HG02571 (cell line): Measurements from ENCODE around the gene CALCB.

Experiments used
- ATAC-seq: cut with Tn5 transposase; IDR thresholded peaks from one replicate; pipeline ENCODE4 v1.9.1; 2021; ENCODE audit warnings: mild to moderate bottlenecking, moderate library complexity; ENCODE audit not compliant: unreplicated experiment

CALCB gene

DNA sequence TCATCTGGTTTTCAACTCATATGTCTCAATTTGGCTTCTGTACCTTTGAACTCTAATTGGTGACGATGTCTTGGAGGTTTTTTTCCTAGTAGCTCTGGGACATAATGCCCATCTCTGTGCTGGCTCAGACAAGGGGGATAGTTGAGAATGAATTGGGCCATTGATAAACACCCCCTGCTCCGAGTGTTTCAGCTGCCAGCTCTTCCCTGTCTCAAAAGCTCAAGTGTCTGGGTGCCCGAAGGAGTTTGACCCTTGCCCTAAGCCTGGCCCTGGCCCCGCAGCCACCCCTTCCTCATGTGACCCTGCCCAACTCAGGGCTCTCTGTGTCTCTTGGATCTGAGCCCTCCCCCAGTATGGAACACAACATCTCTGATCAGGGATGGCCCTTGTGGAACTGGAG, 44.4 kb downstream of the CALCB start:
- no peak for ATAC-seq

GRCh38 chr11:15118431-15118830, 45.0 kb downstream of the CALCB start:
- ATAC-seq, result no peak

- ATAC-seq, result no peak
Observed at GRCh38 chr11:15119352-15119751, 46.0 kb downstream of the CALCB start.

DNA sequence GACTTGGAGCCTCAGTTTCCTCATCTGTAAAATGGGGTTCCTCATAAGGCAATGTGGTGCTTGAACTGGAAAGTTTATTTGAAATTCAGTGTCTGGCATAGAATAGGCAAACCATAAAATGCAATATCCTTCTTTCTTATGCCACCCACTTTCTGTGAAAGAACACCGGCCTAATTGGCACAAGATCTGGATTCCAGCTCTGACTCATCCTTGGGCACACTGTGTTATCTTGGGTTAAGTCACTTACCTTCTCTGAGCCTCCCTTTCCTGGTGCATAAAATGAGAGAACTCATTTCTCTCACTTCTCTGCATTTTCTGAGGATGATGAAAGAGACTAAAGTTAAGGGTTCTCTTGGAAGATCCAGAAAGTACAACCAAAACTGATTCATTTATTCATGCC, 46.4 kb downstream of the CALCB start:
- ATAC-seq, result no peak

DNA sequence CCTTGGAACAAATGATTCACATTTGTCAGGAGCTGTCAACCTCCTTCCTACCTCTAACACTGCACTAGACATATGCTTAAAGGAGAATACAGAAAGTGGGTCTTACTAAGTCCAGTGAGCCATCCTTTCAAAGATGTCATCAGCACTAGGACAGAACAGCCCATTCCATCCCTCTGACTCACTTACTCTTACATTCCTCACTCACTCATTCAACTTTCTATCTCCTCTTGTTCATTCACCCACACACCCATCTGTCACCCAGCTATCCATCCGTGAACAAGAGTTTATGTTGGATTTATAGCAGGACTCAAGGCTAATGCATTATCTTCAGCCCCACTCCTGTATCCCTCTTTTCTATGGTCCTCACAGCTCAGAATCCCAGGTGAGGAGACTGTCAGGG, 50.5 kb downstream of the CALCB start:
- no peak for ATAC-seq

GRCh38 chr11:15124528-15124927, 51.1 kb downstream of the CALCB start:
- no peak for ATAC-seq

DNA sequence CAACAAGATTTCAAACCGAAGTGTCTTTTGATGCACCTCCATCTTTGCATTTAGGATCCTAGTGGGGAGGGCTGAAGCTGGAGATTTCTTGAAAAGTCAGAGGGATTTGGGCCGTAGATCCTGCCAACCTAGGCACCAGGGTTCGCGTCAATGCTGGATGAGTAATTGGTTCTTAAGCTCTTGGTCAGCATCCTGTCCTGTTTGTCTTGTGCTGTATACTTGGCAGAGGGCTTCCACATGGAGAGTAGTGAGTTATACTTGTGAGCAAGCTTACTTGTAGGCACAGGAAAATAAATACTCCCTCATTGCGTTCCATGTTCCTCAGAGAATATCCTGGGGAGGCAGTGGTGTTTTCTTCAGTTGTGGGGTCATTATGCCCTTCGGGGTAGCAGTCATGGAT, 53.9 kb downstream of the CALCB start:
- no peak for ATAC-seq
